ENCODE measurements around the gene ALKBH7.
"Not testable (repeated sequence)": the region's sequence is repeated elsewhere in the genome, so short reads cannot be mapped to it uniquely, and the experiment has no call there.

DNA sequence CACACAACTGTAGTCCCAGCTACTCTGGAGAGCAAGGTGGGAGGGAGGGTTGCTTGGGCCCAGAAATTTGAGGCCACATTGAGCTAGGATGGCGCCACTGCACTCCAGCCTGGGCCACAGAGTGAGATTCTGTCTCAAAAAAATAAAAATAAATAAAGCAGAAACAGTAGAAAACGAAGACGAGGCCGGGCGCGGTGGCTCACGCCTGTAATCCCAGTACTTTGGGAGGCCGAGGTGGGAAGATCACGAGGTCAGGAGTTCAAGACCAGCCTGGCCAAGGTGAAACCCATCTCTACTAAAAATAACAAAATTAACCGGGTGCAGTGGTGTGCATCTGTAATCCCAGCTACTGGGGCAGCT lies 11.8 kb upstream of the ALKBH7 start:
- TF ChIP-seq, protein P1, sequence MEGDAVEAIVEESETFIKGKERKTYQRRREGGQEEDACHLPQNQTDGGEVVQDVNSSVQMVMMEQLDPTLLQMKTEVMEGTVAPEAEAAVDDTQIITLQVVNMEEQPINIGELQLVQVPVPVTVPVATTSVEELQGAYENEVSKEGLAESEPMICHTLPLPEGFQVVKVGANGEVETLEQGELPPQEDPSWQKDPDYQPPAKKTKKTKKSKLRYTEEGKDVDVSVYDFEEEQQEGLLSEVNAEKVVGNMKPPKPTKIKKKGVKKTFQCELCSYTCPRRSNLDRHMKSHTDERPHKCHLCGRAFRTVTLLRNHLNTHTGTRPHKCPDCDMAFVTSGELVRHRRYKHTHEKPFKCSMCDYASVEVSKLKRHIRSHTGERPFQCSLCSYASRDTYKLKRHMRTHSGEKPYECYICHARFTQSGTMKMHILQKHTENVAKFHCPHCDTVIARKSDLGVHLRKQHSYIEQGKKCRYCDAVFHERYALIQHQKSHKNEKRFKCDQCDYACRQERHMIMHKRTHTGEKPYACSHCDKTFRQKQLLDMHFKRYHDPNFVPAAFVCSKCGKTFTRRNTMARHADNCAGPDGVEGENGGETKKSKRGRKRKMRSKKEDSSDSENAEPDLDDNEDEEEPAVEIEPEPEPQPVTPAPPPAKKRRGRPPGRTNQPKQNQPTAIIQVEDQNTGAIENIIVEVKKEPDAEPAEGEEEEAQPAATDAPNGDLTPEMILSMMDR (IDR thresholded peaks at IDR 0.05) = not testable (repeated sequence)
- TF ChIP-seq EP300 (IDR thresholded peaks at IDR 0.05); POLR2AphosphoS5 (IDR thresholded peaks at IDR 0.05); POLR2A (IDR thresholded peaks at IDR 0.05; ENCODE audit: low read depth): not testable (repeated sequence)
